HG02852 (cell line): ENCODE measurements around the gene MPPE1.
"Not testable (repeated sequence)": the region's sequence is repeated elsewhere in the genome, so short reads cannot be mapped to it uniquely, and the experiment has no call there.

Source experiments
- ATAC-seq: cut with Tn5 transposase; IDR thresholded peaks from one replicate; pipeline ENCODE4 v1.9.1; 2021; ENCODE audit warnings: mild to moderate bottlenecking, moderate library complexity; ENCODE audit not compliant: unreplicated experiment

MPPE1 gene

GRCh38 chr18:11908182-11909060 is at the start of gene MPPE1:
MPPE1 (minus strand) TSS chr18:11908317; CDS start chr18:11897264, 11,053 bp downstream.
- peak; percentile 87 for ATAC-seq

DNA sequence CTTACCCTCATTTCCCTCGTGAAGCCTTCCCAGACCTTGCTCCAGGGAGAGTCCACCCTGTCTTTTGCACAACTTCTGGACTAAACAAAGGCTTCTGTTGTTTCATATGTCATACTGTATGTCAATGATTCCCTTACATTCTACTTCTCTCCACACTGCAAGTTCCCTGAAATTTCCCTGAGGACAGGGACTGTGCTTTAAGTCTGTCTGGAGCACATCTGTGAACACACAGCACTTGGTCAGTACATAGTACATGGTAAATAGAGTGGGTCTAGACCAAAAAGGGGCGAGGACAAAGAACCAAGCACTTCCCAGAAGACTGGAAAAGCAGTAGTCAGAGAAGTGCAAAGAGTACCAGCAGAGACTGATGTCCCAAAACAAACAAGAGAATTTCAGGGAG is 49.5 kb upstream of the MPPE1 start:
- ATAC-seq: no peak

DNA sequence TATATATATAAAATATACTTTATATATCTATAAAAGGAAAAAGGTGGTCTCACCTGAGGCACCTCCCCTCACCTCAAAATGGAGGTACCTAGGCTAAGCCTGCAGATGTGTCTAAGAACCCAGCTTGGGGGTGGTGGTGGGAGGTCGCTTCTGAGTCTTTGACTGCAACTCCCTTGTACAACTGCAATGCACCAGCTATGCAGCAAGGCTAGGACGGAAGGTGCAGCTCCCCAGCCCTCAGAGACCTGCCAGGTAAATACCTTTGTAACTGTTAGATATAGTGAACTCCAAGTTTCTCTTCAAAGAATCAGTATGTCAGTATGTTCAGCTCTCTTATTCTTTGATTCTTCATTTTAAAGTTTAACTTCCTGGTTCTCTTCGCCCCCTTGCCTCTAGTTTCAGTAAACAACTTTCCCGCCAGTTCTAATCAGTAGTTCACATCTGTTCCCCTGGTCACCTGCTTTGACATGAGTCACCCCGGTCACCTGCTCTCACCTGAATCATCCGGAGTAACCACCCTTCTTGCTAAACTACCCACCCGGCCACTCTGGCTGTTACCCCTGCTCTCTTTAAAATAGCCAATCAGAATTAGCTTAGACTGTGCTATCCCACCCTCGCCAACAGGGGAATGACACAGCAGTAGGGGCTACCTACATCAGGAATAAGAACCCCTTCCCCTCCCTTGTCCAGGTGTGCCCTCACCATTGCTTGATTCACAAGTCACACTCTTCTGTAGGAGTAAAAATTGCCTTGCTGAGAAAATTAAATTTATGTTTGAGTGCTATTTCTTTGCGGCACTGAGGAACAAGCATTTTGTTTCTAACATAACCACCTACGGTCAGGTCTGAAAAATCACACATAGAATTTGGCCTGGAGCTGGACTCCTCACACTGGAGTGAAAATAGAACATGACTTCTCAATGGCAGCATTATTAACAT is 48.5 kb upstream of the MPPE1 start:
- ATAC-seq: no peak

DNA sequence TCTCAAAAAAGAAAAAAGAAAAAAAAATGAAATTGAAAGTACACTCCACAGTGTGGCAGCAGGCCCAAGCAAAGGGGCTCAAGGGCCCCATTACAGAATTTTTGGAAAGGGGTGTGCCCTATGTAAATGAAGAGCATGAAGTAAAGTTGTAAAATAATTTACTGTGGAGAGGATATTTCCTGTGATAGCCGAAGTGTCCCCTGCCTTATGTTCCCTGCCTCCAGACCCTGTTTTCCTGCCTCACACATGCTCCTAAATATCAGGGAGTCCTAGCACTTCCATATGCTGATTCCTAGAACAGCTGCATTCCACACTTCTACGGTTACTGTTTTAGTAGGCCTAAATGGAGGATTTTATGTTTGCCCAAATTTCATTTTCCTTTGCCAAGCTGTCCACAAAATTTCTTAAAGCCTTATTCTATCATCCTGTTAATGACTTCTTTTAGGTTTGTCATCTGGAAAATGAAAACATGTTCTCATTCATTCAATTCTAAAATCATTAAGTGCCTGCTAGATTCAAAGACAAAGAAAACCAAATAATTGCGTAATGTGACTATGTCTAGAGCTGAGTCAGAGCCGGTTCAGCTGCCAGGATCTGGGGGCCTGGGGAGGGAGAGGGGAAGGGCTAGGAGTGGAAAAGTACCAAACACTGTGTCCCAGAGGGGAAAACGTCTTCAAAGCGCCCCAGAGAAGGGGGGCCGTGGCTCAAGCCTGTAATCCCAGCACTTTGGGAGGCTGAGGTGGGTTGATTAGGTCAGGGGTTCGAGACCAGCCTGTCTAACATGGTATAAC is 47.3 kb upstream of the MPPE1 start:
- no peak for ATAC-seq

- ATAC-seq: no peak
Observed at GRCh38 chr18:11953113-11953512, 45.0 kb upstream of the MPPE1 start.

- ATAC-seq: no peak
Observed at GRCh38 chr18:11951390-11951851, 43.3 kb upstream of the MPPE1 start.

DNA sequence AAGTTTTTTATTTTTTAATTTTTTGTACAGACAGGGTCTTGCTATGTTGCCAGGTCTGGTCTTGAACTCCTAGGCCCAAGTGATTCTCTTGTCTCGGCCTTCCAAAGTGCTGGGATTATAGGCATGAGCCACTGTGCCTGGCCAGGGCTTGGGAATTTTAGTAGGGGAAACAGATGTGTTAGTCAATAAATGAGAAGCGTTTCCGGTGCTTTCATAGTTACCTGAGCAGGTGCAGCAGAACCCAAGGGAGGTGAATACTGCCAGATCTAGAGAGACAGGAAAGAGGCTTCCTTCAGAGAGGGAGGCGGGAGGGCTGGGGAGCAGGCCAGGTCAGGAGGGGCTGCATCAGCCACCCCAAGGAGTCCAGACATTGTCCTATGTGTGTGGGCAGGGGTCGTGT is 42.7 kb upstream of the MPPE1 start:
- no peak for ATAC-seq

DNA sequence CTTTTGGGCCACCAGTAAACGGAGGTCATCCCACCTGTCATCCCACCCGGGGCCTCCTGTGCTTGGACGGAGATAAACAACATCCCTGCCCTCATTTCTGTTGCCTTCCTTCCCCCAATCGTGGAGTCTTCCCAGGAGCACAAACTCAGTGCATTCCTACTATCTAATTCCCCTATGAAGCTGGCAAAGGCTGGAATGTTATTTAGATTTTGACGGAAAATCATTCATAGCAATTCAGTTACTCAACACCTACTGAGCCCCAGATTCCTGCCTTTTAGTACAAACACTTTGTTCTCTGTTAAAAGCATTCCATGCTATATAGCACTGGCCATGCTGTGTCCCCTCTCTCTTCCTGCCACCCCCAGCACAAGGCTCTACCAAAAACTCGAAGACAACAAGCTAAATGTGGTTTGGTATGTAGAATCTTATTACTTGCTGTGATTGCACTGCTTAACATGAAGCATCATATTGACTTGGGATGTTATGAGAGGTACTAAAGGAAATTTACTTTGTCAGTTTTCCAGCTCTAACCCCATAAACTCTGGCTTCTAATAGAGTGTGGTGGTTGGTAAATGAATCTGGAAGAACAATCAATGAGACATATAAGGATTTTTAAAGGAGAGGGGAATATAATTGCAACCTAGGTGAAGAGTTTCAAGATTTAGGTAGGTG is 40.9 kb upstream of the MPPE1 start:
- ATAC-seq: no peak

DNA sequence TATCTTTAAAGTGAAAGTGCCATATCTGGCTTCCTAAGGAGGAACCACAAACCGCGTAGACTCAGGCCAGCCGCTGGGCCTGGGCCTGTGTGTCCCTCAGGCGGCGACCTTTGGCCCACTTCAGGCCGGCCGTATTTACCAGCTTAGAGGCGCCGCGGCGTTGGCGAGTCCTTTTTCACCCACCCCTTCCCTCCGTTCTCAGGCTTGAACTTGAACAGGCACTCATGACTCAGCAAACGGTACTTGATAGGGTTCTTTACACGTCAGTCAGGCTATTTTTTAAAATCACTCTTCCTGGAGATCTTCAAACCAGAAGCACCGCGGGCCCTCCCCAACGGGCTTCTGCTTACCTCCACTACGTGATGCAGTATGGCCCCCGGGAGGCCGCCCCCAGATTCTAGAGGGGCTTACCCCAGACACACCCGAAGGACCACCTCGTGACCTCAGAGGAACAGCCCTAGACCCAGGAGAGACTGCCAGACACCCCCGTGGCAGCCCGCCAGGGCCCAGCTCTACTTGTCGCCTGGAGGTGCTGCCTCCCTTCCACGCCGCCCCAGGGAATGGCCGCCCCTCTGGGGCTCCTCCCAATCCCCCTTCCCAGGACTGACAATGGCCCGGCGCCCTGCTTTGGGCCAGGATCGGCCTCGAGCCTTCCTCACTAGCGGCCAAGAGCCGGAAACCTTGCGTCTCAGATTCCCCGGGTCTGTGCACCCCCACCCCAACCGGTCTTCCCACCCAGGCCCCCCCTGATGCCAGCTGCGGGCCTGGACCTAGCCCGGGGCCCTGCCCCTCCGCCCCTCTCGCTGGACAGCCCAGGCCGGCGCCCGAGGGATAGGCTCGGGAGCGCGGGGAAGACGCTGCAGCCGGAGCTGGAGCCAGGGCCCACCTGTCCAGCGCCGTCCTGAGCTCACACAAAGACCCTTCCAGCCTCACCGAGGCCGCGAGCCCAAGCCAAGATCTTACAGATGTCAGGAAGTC is 39.4 kb upstream of the MPPE1 start:
- ATAC-seq: peak; percentile 89

- ATAC-seq: peak; percentile 17
Observed at GRCh38 chr18:11946756-11947155, 38.6 kb upstream of the MPPE1 start.

DNA sequence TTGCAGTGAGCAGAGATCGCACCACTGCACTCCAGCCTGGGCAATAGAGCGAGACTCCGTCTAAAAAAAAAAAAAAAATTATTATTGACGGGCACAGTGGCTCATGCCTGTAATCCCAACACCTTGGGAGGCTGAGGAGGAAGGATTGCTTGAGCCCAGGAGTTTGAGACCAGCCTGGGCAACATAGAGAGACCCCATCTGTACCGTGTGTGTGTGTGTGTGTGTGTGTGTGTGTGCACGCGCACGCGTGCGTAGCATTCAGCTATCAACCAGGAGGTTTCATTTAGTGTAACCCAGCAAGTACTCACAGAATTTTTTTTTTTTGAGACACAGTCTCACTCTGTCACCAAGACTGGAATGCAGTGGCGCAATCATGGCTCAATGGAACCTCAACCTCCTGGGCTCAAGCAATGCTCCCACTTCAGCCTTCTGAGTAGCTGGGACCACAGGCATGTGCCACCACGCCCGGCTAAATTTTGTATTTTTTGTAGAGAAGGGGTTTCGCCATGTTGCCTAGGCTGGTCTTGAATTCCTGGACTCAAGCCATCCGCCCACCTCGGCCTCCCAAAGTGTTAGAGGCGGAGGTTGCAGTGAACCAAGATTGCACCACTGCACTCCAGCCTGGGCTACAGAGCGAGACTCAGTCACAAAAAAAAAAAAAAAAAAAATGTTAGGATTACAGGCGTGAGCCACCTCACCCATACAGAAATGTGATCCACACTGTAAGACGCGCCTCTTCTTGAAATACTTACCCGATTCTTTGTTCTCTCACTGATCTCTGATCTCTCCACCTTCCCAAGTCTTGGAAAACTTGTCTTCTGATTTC is 37.9 kb upstream of the MPPE1 start:
- ATAC-seq: not testable (repeated sequence)

DNA sequence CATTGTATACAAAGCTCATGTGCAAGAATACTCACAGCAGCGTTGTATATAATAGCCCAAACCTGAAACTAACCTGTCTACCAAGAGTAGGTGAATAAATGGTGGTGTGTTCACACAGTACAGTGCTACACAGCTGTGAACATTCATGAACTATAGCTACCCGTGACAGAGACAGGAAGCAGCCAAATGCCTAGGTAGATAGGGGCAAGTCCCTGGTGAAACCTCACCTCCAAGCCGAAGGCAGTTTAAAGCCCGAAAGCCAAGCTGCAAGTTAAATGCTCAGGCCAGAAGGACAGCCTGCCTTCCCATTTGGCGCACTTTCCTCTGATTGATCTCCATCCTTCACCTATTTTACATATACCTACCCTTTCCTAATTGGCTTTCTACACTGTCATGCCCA is 36.7 kb upstream of the MPPE1 start:
- no peak for ATAC-seq

DNA sequence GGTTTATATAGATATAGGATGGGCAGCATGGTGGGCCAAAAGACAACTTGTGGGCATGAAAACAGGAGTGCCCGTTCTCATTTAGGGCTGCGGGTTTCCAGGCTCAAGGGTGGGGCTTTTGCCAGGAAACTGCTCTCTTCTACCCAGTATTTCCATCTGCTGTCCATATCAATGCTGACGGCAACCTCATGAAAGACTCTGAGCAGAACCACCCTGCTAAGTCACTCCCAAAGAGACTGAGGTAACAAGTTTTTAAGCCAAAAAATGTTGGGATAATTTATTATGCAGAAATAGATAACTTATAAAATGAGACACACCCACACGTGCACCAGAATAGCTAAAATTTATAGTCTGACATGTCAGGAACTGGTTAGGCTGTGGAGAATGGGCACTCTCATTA is 36.1 kb upstream of the MPPE1 start:
- ATAC-seq: no peak

- ATAC-seq: no peak
Observed at GRCh38 chr18:11943551-11943950, 35.4 kb upstream of the MPPE1 start.

DNA sequence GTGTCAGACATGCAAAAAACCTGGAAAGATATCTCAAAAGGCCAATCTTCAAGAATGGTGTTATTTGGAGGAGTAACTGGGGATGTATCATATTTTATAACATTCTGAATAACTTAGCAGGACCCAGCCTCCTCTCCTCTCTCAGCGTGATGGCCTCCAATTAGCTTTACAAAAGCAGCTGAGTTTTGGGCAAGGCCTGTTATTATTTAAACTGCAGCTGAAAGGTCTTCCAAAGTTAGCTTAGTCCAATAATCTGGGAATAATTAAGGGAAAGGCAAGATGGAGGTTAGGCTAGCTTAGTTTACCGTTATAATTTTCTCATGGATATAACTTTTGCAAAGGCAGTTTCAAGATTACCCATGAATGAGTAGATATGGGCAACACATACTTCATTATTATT is 32.8 kb upstream of the MPPE1 start:
- no peak for ATAC-seq

DNA sequence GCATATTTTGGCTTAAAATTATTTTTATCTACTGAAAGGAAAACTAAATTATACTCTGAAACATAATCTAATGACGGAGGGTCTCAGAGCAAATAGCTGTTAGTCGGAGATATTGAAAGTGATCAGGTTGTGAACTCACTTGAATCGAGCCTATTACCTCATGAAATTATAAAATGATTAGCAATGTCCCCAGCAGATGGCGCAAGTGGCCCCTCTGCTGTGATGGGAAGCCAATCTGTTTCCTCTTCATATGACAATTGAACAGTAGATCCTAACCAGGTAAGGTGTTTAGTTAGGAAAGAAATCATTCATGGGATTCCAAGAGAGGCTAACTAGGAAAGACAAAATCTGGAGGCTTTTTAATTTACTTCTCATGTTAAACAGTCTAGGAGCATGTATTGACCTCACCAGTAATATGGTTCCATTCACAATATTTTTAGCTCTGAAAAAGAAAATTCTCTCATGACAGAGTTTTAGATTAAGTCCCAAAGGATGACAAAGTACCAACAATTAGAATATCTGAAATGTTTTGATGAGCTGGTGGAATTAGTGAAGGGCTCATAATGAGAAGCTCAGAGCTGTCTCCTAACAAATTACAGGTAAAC is 29.9 kb upstream of the MPPE1 start:
- no peak for ATAC-seq

GRCh38 chr18:11932393-11932792 is 24.3 kb upstream of the MPPE1 start:
- ATAC-seq: no peak

- no peak for ATAC-seq
Observed at GRCh38 chr18:11927497-11927896, 19.4 kb upstream of the MPPE1 start.
